ENCODE data around the gene LGALS16.
"Not testable (repeated sequence)": the region's sequence is repeated elsewhere in the genome, so short reads cannot be mapped to it uniquely, and the experiment has no call there.

The LGALS16 gene

GRCh38 chr19:39677961-39678889, 22.5 kb downstream of the LGALS16 start:
- DNase-seq (ENCODE audit: low read depth), result no peak

DNA sequence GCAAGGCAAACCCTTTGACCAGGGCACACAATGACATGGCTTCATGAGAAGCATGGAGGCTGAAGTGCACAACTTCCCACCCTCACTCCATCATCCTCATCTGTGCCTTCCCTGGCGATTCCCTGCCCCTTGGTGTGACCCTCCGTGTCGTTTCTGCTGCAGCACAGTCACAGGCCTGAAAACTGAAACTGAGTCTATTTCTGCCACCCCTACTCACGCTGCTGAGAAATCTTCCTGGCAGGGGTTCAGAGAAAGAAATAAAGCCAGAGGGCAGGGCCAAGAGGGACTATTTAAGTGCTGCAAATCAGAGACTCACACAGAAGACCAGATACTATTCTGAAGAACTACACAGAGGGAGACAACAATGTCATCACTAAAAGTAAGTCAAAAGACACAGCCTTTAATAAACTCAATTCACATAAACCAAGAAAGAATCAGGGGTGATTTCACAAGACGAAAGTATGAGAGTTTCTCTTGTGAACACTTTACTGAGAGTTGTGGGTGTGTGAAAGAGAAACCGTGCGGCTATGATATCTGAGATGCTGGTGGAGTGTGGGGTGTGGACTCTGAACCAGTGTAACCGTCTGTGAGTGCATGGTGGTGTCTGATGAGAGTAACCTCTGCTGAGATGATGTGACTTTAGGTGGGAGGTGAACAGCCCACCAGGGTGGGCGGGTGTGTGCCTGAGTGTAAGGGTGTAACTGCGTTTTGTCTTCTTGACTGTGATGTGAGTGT, 23.5 kb downstream of the LGALS16 start:
- DNase-seq (ENCODE audit: low read depth), result no peak

GRCh38 chr19:39679791-39680168, 24.1 kb downstream of the LGALS16 start:
- DNase-seq (ENCODE audit: low read depth), result no peak

DNA sequence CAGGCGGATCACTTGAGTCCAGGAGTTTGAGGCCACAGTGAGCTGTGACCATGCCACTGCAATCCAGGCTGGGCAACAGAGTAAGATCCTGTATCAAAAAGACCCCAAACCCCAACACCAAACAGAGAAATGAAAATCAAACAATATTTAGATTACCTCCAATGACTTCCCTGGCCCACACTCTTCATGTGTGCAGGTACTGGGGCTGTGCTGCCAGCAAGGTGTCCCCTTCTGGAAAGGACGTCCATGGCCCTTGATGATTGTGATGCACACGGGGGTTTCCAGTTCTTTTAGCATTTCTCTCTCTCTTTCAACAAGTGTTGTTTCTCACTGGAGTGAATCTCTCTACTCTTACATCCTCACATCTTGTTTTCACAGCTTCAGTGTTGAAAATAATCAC, 24.9 kb downstream of the LGALS16 start:
- no peak for DNase-seq (ENCODE audit: low read depth)

- DNase-seq (ENCODE audit: low read depth), result no peak
Measured at GRCh38 chr19:39681416-39681815, 25.7 kb downstream of the LGALS16 start.

- DNase-seq (ENCODE audit: low read depth), result no peak
Measured at GRCh38 chr19:39684267-39684666, 28.6 kb downstream of the LGALS16 start.

DNA sequence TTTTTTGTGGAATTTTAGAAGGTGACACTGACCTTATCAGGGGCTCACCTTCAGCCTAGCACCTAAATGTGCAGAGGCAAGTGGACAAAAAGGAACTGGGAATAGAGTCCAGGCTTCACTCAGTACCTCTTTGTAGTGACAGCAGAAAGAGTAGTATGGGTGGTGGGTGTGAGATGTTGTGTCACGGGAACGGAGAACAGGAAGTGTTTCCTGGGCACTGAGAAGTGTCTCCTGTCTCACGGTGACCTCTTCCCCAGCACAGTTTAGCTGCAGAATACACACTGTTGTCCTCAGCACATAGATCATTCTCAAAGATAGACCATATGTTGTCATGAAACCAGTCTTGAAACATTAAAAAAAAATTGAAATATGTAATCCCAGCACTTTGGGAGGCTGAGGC, 31.0 kb downstream of the LGALS16 start:
- DNase-seq (ENCODE audit: low read depth), result no peak

- DNase-seq (ENCODE audit: low read depth), result not testable (repeated sequence)
Measured at GRCh38 chr19:39688637-39689036, 32.9 kb downstream of the LGALS16 start.

DNA sequence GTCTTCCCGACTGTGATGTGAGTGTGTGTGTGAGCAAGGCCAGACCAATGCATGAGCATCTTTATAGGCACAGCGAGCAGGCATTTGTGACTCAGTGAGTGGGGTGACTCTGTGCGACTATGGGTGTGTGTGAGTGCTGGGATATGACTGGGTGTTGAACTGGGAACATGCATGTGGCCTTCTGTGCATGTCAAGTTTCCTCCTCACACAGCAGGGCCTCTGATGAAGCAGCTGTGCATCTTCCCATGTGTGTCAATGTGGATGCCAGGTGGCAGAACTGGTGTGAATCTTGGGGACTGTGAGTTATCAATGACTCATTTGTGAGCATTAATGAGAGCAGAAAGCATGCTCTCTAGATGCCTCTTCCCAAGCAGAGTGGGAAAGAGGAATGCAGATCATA, 36.5 kb downstream of the LGALS16 start:
- DNase-seq (ENCODE audit: low read depth), result no peak

DNA sequence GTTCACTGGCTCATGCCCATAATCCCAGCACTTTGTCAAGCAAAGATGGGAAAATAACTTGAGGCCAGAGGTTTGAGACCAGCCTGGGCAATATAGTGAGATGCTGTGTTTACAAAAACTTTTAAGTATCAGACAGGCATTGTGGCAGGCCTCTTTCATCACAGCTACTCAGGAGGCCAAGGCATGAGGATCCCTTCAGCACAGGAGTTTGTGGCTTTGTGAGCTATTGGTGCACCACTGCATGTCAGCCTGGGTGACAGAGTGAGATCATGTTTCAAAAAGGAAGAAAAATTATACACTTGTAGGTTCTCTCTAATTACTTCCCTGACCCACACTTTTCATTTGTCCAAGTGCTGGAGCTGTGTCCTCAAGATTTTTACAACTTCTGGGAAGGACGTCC, 37.1 kb downstream of the LGALS16 start:
- DNase-seq (ENCODE audit: low read depth), result no peak

- DNase-seq (ENCODE audit: low read depth), result no peak
Measured at GRCh38 chr19:39695759-39696158, 40.0 kb downstream of the LGALS16 start.

- DNase-seq (ENCODE audit: low read depth), result no peak
Measured at GRCh38 chr19:39696387-39696786, 40.7 kb downstream of the LGALS16 start.

DNA sequence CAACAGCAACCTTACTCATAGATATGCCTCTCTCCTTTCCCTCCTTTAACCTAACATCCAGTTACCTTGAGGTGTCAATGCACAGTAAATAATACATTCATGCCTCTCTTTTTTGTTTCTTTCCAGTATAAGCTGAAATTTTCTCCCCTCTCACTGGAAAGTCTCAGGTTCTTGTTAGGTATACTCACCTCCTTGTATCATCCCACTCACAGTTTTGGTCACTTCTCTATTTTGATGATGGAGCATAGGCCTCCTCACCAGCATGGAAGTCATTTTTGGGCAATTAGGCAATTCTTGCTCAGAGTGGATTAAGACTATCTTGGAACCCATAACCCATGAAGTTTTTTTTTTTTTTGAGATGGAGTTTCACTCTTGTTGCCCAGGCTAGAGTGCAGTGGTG, 42.8 kb downstream of the LGALS16 start:
- DNase-seq (ENCODE audit: low read depth), result no peak

GRCh38 chr19:39701291-39701690, 45.6 kb downstream of the LGALS16 start:
- no peak for DNase-seq (ENCODE audit: low read depth)

DNA sequence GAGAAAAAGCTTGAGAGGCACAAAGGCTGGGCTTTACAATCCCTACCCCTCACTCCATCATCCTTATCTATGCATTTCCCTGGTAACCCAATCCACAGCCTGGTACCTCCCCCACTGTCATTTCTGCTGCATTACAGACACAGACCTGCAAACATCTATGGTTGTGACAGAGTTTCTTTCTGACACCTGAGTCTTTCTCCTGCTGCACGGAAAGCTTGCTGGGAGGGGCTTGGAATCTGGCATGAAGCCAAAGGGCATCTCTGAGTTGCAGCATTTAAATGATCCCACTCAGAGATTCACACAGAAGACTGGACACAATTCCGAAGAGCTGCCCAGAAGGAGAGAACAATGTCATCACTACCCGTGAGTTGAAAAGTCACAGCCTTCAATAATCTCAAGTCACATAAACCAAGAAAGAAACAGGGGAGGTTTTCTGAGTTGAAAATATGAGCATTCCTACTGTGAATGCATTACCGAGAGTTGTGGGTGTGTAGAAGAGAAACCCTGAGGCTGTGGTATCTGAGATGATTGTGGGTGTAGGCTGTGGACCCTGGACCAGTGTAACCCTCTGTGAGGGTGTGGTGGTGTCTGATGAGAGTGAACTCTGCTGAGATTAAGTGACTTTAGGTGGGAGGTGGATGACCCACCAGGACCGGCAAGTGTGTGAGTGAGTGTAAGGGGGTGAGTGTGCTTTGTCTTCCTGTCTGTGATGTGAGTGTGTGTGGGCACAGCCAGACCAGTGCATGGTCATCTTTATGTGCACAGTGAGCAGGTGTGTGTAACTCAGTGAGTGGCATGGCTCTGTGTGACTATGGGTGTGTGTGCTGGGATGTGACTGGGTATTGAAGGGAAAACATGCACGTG, 48.7 kb downstream of the LGALS16 start, which contains the start of gene LGALS14:
Gene LGALS14, plus strand, starts transcription at position 301 of the 864 bp plus-strand sequence. Its CDS starts 48 bp downstream, at position 349.
- no peak for DNase-seq (ENCODE audit: low read depth)

- DNase-seq (ENCODE audit: low read depth), result no peak
Measured at GRCh38 chr19:39705578-39706188, 50.0 kb downstream of the LGALS16 start.

GRCh38 chr19:39708594-39708993, 52.9 kb downstream of the LGALS16 start:
- no peak for DNase-seq (ENCODE audit: low read depth)

DNA sequence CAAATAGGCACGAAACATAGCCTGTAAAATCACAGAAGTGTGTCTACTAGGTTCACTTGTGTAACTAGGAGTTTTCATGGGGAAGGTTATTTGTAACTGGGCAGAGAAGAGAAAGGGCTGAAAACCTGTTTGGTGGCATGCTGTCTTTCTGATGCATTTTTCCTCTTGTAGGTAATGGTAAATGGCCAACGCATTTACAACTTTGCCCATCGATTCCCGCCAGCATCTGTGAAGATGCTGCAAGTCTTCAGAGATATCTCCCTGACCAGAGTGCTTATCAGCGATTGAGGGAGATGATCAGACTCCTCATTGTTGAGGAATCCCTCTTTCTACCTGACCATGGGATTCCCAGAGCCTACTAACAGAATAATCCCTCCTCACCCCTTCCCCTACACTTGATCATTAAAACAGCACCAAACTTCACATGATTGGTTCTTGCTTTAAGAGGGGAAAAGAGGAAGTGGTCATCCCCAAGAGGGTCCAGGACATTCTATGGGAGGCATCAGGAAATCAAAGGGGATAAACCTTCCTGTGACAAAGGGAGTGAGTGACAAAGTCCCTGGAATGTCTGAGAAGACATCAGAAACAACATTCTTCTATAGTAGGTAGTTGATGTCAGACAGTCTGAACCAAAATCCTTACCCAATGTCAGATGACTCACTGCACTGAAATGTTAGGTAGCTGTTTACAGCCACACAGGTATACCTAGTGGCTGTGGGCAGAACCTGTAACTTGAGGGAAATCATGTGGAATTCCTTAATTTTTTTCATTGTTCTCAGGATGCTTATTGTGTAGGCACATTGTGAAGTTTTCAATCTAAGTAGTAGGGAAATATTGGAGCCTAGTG, 53.5 kb downstream of the LGALS16 start:
- DNase-seq (ENCODE audit: low read depth), result no peak
